T-helper 17 cell (primary cell): Measurements from ENCODE around the gene CEP85. TPM values are rescaled to one million over a fixed set of nuclear protein-coding genes. Genes with fewer than 3 reads are reported as not detected.

Experiments used
- ATAC-seq: fragments of 150-1000 bp; cut with Tn5 transposase; 2 replicates; pipeline ENCODE4 v1.10.0; 2021; ENCODE audit warnings: mild to moderate bottlenecking, moderate library complexity
- DNase-seq, 3 donors: peaks; one replicate each; pipeline versions ENCODE4 v3.0.0 to v3.0.0-alpha.2; 2020 to 2021
- H3K9me3 ChIP-seq: one replicate; pipeline ENCODE4 v1.7.0; 2013; ENCODE audit warnings: low read length, mild to moderate bottlenecking; ENCODE audit not compliant: control insufficient read depth, poor library complexity, severe bottlenecking
- H3K27ac Mint-ChIP-seq: one replicate; pipeline ENCODE4 v1.8.0; 2022; ENCODE audit warnings: mild to moderate bottlenecking, moderate library complexity, mixed read lengths
- H3K27me3 Mint-ChIP-seq: one replicate; pipeline ENCODE4 v1.8.0; 2022; ENCODE audit warnings: mixed read lengths
- H3K36me3 Mint-ChIP-seq: one replicate; pipeline ENCODE4 v1.8.0; 2022; ENCODE audit warnings: low read depth, mixed read lengths
- H3K4me1 Mint-ChIP-seq: one replicate; pipeline ENCODE4 v1.8.0; 2022; ENCODE audit warnings: mild to moderate bottlenecking, mixed read lengths
- H3K4me3 Mint-ChIP-seq: one replicate; pipeline ENCODE4 v1.8.0; 2022; ENCODE audit warnings: mild to moderate bottlenecking, moderate library complexity, mixed read lengths
- total RNA-seq, 4 donors: library from RNA in 2 of 4; stranded (reverse) in 2 of 4; gene quantifications; one replicate each; pipeline ENCODE4 v1.2.3 and lab custom pipeline; 2022 to 2026

The CEP85 gene
- total RNA-seq, 2 donors from 2014 or later: 12.5 to 14.3 TPM

DNA sequence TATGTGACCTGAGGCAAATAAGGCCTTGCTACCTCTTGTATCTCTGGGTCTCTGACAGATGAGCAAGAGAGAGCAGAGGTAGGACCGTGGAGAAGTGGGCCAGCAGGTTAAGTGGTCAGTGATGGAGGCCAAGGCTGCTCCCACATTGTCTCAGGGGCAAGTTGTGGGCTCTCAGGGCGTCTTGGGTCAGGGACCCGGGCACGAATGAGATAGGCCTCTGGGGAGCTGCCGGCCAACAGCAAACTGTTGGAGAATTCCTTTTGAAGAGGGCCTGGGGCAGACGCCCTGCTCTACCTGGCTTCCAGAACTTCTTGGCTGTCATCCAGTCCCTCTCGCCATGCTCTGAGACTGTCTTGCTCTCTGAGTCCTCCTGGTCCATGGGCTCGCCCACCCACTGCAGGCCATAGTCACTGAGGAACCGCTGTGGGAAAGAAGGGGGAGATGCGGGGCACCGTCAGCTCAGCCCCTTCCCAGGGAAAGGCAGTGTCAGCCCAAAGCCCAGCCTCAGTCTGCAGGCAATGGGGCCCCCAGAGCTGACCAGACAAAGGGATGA, 60.0 kb downstream of the CEP85 start:
- no peaks in the 10 kb centered on the region for H3K9me3 ChIP-seq
- peaks cover 5% of the 10 kb centered on the region for H3K36me3 Mint-ChIP-seq
- no peak for ATAC-seq
- H3K27me3 Mint-ChIP-seq: no peaks in the 10 kb centered on the region
- no peak overlapping the region for H3K4me3 Mint-ChIP-seq
- no peak for DNase-seq
- peak overlapping the region; percentile 61 for H3K27ac Mint-ChIP-seq
- H3K4me1 Mint-ChIP-seq: peaks cover 48% of the 10 kb centered on the region

GRCh38 chr1:26295194-26296138, 61.5 kb downstream of the CEP85 start:
- Mint-ChIP-seq H3K27me3 (no peaks in the 10 kb centered on the region), H3K4me1 (peaks cover 40% of the 10 kb centered on the region), H3K36me3 (peaks cover 5% of the 10 kb centered on the region), H3K27ac (peak overlapping the region; percentile 61), H3K4me3 (no peak overlapping the region)
- ATAC-seq (no peak), DNase-seq (no peak)
- no peaks in the 10 kb centered on the region for H3K9me3 ChIP-seq

DNA sequence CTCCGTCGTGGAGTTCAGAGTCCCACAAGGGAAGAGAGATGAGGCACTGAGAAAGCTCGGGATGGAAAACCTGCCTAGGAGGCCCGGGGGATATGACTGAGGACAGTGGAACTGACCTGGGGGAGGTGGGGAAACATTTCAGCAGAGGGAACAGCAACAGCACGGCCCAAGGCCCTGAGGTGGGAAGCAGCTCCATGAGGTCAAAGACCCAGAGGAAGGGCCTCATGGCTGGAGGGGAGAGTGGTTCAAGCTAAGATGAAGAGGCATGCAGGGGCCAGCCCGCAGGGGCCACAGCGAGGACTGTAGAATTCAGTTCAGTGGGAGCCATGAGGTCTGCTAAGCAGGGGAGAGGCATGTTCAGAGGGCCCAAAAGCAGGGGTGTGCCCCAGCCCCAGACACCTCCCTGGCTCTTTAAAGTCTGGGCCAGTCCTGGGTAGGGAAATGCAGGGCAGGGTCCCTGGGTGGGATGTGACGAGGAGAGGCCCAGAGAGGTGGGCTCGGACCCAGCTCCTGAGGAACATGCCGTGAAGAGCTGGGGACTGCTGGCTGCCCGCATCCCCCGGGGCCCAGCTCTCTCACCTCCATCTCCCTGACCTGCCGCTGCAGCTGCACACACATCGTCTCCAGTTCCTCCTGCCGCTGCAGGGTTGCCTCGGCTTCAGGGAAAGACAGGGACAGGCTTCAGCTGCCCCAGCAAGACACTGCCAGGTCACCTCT, 62.5 kb downstream of the CEP85 start:
- Mint-ChIP-seq H3K4me3 (no peak overlapping the region), H3K27ac (peak overlapping the region; percentile 16), H3K27me3 (no peaks in the 10 kb centered on the region), H3K36me3 (peaks cover 5% of the 10 kb centered on the region), H3K4me1 (peaks cover 35% of the 10 kb centered on the region)
- no peaks in the 10 kb centered on the region for H3K9me3 ChIP-seq
- ATAC-seq (no peak), DNase-seq (no peak)

GRCh38 chr1:26297057-26297790, 63.2 kb downstream of the CEP85 start:
- ATAC-seq: no peak
- DNase-seq: no peak
- Mint-ChIP-seq H3K27ac (peak overlapping the region; percentile 16), H3K36me3 (peaks cover 5% of the 10 kb centered on the region), H3K27me3 (no peaks in the 10 kb centered on the region), H3K4me3 (no peak overlapping the region), H3K4me1 (peaks cover 28% of the 10 kb centered on the region)
- H3K9me3 ChIP-seq: no peaks in the 10 kb centered on the region

DNA sequence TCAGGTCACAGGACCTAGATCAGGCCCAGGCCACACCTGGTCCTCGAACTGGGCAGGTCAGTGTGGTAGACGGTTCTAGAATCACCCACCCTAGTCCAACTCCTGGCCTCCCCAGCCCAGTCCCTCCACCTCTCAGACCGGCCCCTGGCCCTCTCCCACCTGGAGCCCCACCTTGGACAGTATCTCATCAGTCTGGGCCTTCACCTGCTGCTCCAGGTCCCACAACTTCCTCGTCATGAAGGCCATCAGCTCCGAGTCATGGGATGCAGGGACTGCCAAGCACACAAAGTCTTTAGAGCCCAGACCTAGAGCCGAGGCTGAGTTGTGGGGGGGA, 63.8 kb downstream of the CEP85 start:
- Mint-ChIP-seq H3K4me3 (no peak overlapping the region), H3K4me1 (peaks cover 28% of the 10 kb centered on the region), H3K36me3 (peaks cover 5% of the 10 kb centered on the region), H3K27me3 (no peaks in the 10 kb centered on the region), H3K27ac (no peak overlapping the region)
- ATAC-seq: no peak
- H3K9me3 ChIP-seq: no peaks in the 10 kb centered on the region
- DNase-seq: no peak

GRCh38 chr1:26300578-26301275, 66.7 kb downstream of the CEP85 start:
- no peaks in the 10 kb centered on the region for H3K36me3 Mint-ChIP-seq
- H3K27me3 Mint-ChIP-seq: no peaks in the 10 kb centered on the region
- peaks cover 20% of the 10 kb centered on the region for H3K4me1 Mint-ChIP-seq
- peak overlapping the region; percentile 67 for H3K27ac Mint-ChIP-seq
- DNase-seq: no peak
- no peaks in the 10 kb centered on the region for H3K9me3 ChIP-seq
- H3K4me3 Mint-ChIP-seq: no peak overlapping the region
- no peak for ATAC-seq

- peaks cover 25% of the 10 kb centered on the region for H3K4me1 Mint-ChIP-seq
- DNase-seq: no peak
- ATAC-seq: no peak
- no peak overlapping the region for H3K4me3 Mint-ChIP-seq
- H3K27me3 Mint-ChIP-seq: no peaks in the 10 kb centered on the region
- no peak overlapping the region for H3K27ac Mint-ChIP-seq
- no peaks in the 10 kb centered on the region for H3K36me3 Mint-ChIP-seq
- H3K9me3 ChIP-seq: no peaks in the 10 kb centered on the region
Measured at GRCh38 chr1:26302733-26303405, 68.9 kb downstream of the CEP85 start.

GRCh38 chr1:26305667-26306289, 71.8 kb downstream of the CEP85 start:
- no peak for DNase-seq
- Mint-ChIP-seq H3K4me1 (peaks cover 26% of the 10 kb centered on the region), H3K27ac (peak overlapping the region; percentile 100), H3K36me3 (no peaks in the 10 kb centered on the region), H3K4me3 (peak overlapping the region; percentile 99), H3K27me3 (no peaks in the 10 kb centered on the region)
- H3K9me3 ChIP-seq: no peaks in the 10 kb centered on the region
- no peak for ATAC-seq

DNA sequence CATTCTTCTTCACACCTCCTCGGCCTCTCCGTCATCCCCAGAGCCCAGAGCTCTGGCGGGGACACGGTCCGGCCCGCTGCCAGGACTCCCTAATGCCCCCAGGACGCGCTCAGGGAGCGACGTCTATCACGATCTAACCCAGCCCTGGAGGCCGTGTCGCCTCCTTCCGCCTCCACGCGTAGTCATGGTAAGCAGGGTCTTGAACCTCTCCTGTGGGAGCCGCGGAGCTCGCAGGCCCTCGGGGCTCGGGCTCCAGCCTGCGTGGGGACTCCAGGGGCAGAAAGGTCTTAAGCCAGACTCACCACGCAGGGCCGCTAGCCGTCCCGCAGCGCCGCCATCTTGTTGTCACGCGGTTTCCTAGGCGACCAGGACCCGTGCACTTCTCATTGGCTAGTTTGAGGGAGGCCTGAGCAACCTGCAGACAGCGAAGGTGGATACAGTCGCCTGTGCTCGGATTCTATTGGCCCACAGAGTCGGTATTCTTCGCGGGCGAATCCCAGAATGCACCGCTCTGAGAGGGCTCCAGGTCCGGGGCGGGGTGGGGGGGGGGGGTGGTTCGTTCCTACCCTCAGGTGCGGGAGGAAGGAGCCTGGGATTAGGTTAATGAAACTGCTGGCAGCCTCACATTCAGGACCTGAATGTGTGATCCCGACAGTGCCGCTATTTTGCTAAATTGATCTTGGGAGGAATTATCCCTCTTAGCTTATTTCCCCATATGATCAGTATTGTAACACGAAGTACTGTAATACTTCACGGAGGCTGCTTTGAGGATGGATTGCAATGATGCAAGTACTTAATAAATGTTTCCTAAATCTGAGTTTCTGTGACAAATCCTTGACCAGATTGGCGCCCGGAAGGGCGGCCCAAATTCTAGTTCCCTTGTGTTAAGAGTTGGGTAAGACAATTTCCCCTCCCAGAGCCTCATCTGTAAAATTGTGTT, 72.6 kb downstream of the CEP85 start, which contains the start of gene UBXN11:
TSS of gene UBXN11 (minus strand) at position 347 of the 940 bp plus-strand sequence. CDS start 3,753 bp downstream, outside the sequence.
- peaks cover 23% of the 10 kb centered on the region for H3K4me1 Mint-ChIP-seq
- no peaks in the 10 kb centered on the region for H3K36me3 Mint-ChIP-seq
- ATAC-seq (peak; percentile 98), DNase-seq (peak; percentile 78 to 87 (median 80))
- peak within 1 kb of the TSS; percentile 99 for H3K4me3 Mint-ChIP-seq
- no peaks in the 10 kb centered on the region for H3K9me3 ChIP-seq
- peak within 1 kb of the TSS; percentile 100 for H3K27ac Mint-ChIP-seq
- no peaks in the 10 kb centered on the region for H3K27me3 Mint-ChIP-seq

DNA sequence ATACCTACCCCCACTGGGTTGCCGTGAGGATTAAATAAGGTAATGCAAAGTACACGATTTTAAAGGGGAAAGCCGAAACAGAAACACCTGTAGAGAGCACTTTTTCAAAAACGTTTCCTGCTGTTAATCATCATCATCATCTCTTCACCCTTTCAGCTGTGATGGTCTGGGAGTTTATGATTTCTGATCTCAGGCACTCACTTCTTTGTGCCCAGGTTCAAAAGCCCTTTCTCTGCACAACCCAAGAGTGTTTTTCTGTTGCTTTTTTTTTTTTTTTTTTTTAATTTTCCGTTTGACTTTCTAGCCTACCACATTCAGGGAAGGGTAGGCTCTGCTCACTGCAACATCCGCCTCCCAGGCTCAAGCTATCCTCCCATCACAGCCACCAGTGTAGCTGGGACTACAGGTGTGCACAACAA, 73.4 kb downstream of the CEP85 start:
- H3K9me3 ChIP-seq: no peaks in the 10 kb centered on the region
- peak overlapping the region; percentile 100 for H3K27ac Mint-ChIP-seq
- DNase-seq (no peak), ATAC-seq (peak; percentile 17)
- peaks cover 28% of the 10 kb centered on the region for H3K4me1 Mint-ChIP-seq
- H3K36me3 Mint-ChIP-seq: no peaks in the 10 kb centered on the region
- no peaks in the 10 kb centered on the region for H3K27me3 Mint-ChIP-seq
- H3K4me3 Mint-ChIP-seq: peak overlapping the region; percentile 99
